Purkinje cell (primary cell): ENCODE data around the gene SORCS1. TPM values are rescaled to one million over a fixed set of nuclear protein-coding genes. Genes with fewer than 3 reads are reported as not detected.

ENCODE experiments used
- polyA plus RNA-seq: library from polyadenylated mRNA; unstranded; fragments of >200 nt; fragmentation: Nextera tagmentation; gene quantifications from 2 replicates; pipeline ENCODE4 v1.2.1, GENCODE V29; 2014

SORCS1 gene
- 1.9 TPM in 1 of 2 replicates, not detected in the other for polyA plus RNA-seq

GRCh38 chr10:107163881-107164861, at the start of gene SORCS1:
TSS of gene SORCS1 (minus strand) at chr10:107164706.

